Measurements from ENCODE around the gene FGF1. TPM values are rescaled to one million over a fixed set of nuclear protein-coding genes. Genes with fewer than 3 reads are reported as not detected.

FGF1 gene
- total and polyA plus RNA-seq, 2 donors, result 0.99 to 1.6 TPM

- Histone ChIP-seq H3K27ac (ENCODE audit: low read depth in 1 of 2, low read length in 1 of 2) (no peak overlapping the region), H3K27me3 (ENCODE audit: control insufficient read depth in 2 of 2, insufficient read depth in 1 of 2, low read length in 1 of 2) (no peaks in the 10 kb centered on the region), H3K36me3 (ENCODE audit: control insufficient read depth in 2 of 2, insufficient read depth in 2 of 2, low read length in 1 of 2) (no peaks in the 10 kb centered on the region), H3K4me3 (ENCODE audit: low read length in 2 of 2) (no peak overlapping the region), H3K4me1 (ENCODE audit: control insufficient read depth in 2 of 2, insufficient read depth in 2 of 2, low read length in 2 of 2) (peaks cover 0 to 5% of the 10 kb centered on the region in 2 donors), H3K9me3 (ENCODE audit: control insufficient read depth in 2 of 2, insufficient read depth in 1 of 2, low read length in 1 of 2) (no peaks in the 10 kb centered on the region)
- WGBS, result 80% methylated on average over 9 of the region's 9 CpGs
- DNase-seq (ENCODE audit: low read depth in 6 of 9, low spot score in 9 of 9), result no peak
These were observed 12.7 kb upstream of the FGF1 start for GRCh38 chr5:142698447-142699183.

DNA sequence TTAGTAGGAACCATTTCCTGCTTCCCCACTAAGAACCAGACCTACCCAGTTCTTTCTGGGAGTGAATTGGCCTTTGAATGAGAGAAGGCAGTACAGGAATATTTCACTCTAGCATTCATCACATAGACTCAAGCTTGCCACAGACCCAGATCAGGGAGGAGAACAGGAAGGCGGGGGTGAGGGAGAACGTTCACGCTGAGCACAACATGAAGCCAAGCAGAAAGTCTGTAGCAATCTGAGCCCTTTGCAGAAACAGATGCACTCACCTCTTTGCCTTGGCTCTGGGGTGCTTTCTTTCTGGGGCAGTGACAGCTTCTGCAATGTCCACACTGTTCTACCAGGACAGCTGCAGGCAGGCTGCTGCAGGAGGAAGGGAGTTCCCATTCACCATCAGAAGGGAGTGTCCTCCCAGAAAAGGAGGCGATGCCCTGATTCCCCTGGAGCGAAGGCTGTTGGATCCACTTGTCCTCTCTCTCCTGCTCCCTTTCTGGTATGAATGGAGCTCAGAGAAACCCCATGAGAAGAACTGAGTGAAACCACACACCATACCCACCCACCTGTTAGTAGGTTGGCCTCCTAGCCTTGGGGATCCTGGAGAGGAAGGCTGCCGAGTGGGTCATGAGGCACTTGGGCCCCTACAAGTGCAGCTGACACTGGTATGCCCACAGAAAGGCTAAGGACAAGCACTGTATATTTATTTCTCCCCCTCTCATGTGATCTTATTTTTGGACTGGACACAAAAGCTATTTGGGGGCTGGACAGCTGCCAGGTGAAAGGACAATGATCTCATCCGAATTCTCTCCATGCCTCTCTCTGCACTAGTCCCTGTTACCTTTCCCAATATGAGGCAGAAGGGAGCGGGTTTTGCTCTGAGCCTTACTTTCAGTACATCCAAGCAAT lies 11.7 kb upstream of the FGF1 start:
- Histone ChIP-seq H3K27ac (ENCODE audit: low read depth in 1 of 2, low read length in 1 of 2) (no peak overlapping the region), H3K27me3 (ENCODE audit: control insufficient read depth in 2 of 2, insufficient read depth in 1 of 2, low read length in 1 of 2) (no peaks in the 10 kb centered on the region), H3K36me3 (ENCODE audit: control insufficient read depth in 2 of 2, insufficient read depth in 2 of 2, low read length in 1 of 2) (no peaks in the 10 kb centered on the region), H3K4me1 (ENCODE audit: control insufficient read depth in 2 of 2, insufficient read depth in 2 of 2, low read length in 2 of 2) (peaks cover 0 to 5% of the 10 kb centered on the region in 2 donors), H3K4me3 (ENCODE audit: low read length in 2 of 2) (no peak overlapping the region), H3K9me3 (ENCODE audit: control insufficient read depth in 2 of 2, insufficient read depth in 1 of 2, low read length in 1 of 2) (no peaks in the 10 kb centered on the region)
- peak in 2 of 9 donors; percentile 5 to 41 for DNase-seq (ENCODE audit: low read depth in 6 of 9, low spot score in 9 of 9)
- WGBS, result 78% methylated on average over 8 of the region's 8 CpGs

DNA sequence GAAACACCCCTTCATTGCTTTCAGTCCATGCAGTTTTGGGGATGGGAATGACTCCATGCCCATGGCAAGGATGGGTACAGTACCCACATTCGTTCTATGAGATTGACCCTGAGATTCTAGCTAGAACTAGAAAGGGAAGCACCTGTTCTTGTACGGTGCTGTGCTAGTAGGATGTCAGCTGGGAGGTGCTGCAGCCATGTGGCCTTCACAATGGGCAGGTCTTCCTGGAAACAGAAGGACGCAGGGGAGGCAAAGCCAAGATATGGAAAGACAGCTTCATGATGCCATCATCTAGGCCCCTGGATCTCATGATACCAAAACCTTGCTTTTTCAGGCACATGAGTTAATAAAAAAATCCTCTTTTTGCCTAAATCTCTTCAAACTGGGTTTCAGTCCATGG lies 10.5 kb upstream of the FGF1 start:
- H3K4me1 ChIP-seq (ENCODE audit: control insufficient read depth in 2 of 2, insufficient read depth in 2 of 2, low read length in 2 of 2), result peaks cover 0 to 5% of the 10 kb centered on the region in 2 donors
- H3K9me3 ChIP-seq (ENCODE audit: control insufficient read depth in 2 of 2, insufficient read depth in 1 of 2, low read length in 1 of 2), result no peaks in the 10 kb centered on the region
- no peaks in the 10 kb centered on the region for H3K27me3 ChIP-seq (ENCODE audit: control insufficient read depth in 2 of 2, insufficient read depth in 1 of 2, low read length in 1 of 2)
- H3K36me3 ChIP-seq (ENCODE audit: control insufficient read depth in 2 of 2, insufficient read depth in 2 of 2, low read length in 1 of 2), result no peaks in the 10 kb centered on the region
- 77% methylated on average over 3 of the region's 3 CpGs for WGBS
- H3K27ac ChIP-seq (ENCODE audit: low read depth in 1 of 2, low read length in 1 of 2), result no peak overlapping the region
- no peak for DNase-seq (ENCODE audit: low read depth in 6 of 9, low spot score in 9 of 9)
- no peak overlapping the region for H3K4me3 ChIP-seq (ENCODE audit: low read length in 2 of 2)

DNA sequence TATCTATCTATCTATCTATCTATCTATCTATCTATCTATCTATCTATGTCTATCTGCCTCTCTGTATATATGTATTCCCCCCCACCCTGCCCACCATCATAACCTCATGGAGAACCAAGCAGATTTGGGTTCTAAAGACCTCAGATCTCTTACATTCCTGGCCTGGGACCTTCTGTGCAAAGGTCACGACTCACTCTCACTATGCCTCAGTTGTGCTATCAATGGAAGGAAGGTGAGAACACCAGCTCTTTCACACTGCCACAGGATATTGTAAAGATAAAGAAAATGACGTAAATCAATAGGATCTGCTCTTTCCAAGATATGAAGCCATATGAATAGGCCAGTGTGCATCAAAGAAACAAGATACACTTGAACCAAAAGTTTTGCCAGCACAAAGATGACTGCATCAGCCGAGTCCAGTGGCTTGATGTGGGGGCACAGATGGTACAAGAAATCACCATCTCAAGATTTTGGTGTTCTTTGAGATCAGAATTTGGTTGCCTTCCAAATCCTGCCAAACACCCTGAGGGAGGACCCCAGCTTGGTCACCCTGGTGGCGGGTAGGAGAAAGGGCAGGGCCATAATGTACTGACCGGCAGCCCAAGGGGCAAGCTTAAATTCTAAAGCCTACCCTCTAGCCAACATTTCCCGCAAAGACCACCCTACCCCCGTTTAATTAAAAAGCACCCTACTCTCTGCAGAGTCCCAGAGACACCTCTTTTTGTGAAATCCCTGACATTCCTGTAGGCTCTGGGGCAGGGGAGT lies 8.4 kb upstream of the FGF1 start:
- Histone ChIP-seq H3K9me3 (ENCODE audit: control insufficient read depth in 2 of 2, insufficient read depth in 1 of 2, low read length in 1 of 2) (no peaks in the 10 kb centered on the region), H3K4me1 (ENCODE audit: control insufficient read depth in 2 of 2, insufficient read depth in 2 of 2, low read length in 2 of 2) (peaks cover 0 to 5% of the 10 kb centered on the region in 2 donors), H3K27ac (ENCODE audit: low read depth in 1 of 2, low read length in 1 of 2) (no peak overlapping the region), H3K27me3 (ENCODE audit: control insufficient read depth in 2 of 2, insufficient read depth in 1 of 2, low read length in 1 of 2) (no peaks in the 10 kb centered on the region), H3K4me3 (ENCODE audit: low read length in 2 of 2) (no peak overlapping the region), H3K36me3 (ENCODE audit: control insufficient read depth in 2 of 2, insufficient read depth in 2 of 2, low read length in 1 of 2) (no peaks in the 10 kb centered on the region)
- DNase-seq (ENCODE audit: low read depth in 6 of 9, low spot score in 9 of 9), result no peak
- WGBS, result 98% methylated on average over 7 of the region's 7 CpGs

- no peak overlapping the region for H3K27ac ChIP-seq (ENCODE audit: low read depth in 1 of 2, low read length in 1 of 2)
- H3K4me3 ChIP-seq (ENCODE audit: low read length in 2 of 2), result no peak overlapping the region
- no peaks in the 10 kb centered on the region for H3K27me3 ChIP-seq (ENCODE audit: control insufficient read depth in 2 of 2, insufficient read depth in 1 of 2, low read length in 1 of 2)
- no peaks in the 10 kb centered on the region for H3K9me3 ChIP-seq (ENCODE audit: control insufficient read depth in 2 of 2, insufficient read depth in 1 of 2, low read length in 1 of 2)
- no peaks in the 10 kb centered on the region for H3K36me3 ChIP-seq (ENCODE audit: control insufficient read depth in 2 of 2, insufficient read depth in 2 of 2, low read length in 1 of 2)
- 70% methylated on average over 3 of the region's 3 CpGs for WGBS
- no peak for DNase-seq (ENCODE audit: low read depth in 6 of 9, low spot score in 9 of 9)
- H3K4me1 ChIP-seq (ENCODE audit: control insufficient read depth in 2 of 2, insufficient read depth in 2 of 2, low read length in 2 of 2), result no peaks in the 10 kb centered on the region
These were observed 6.5 kb upstream of the FGF1 start for GRCh38 chr5:142692321-142692894.

DNA sequence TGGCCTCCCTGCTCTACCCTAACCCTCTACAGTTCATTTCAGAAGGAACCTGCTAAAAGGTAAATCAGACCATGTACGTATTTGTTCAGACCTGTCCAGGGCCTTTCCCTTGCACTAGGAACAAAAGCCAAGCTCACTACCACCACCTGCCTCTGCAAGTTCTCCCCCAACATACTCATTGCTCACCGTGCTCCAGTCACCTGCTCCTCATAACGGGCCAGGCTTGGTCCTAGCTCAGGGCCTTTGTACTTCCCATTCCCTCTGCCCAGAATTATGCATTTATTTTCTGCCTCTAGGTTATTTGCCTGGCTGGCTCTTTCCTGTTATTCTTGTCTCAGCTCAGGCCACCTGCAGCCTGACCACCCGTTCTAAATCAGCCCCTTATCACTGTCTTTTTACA lies 4.8 kb upstream of the FGF1 start:
- Histone ChIP-seq H3K4me3 (ENCODE audit: low read length in 2 of 2) (no peak overlapping the region), H3K27ac (ENCODE audit: low read depth in 1 of 2, low read length in 1 of 2) (no peak overlapping the region), H3K36me3 (ENCODE audit: control insufficient read depth in 2 of 2, insufficient read depth in 2 of 2, low read length in 1 of 2) (no peaks in the 10 kb centered on the region), H3K27me3 (ENCODE audit: control insufficient read depth in 2 of 2, insufficient read depth in 1 of 2, low read length in 1 of 2) (peaks cover 0 to 6% of the 10 kb centered on the region in 2 donors), H3K4me1 (ENCODE audit: control insufficient read depth in 2 of 2, insufficient read depth in 2 of 2, low read length in 2 of 2) (no peaks in the 10 kb centered on the region), H3K9me3 (ENCODE audit: control insufficient read depth in 2 of 2, insufficient read depth in 1 of 2, low read length in 1 of 2) (no peaks in the 10 kb centered on the region)
- DNase-seq (ENCODE audit: low read depth in 6 of 9, low spot score in 9 of 9), result no peak
- WGBS, result 94% methylated on average over 4 of the region's 4 CpGs

- Histone ChIP-seq H3K27ac (ENCODE audit: low read depth in 1 of 2, low read length in 1 of 2) (no peak overlapping the region), H3K36me3 (ENCODE audit: control insufficient read depth in 2 of 2, insufficient read depth in 2 of 2, low read length in 1 of 2) (no peaks in the 10 kb centered on the region), H3K9me3 (ENCODE audit: control insufficient read depth in 2 of 2, insufficient read depth in 1 of 2, low read length in 1 of 2) (no peaks in the 10 kb centered on the region), H3K4me3 (ENCODE audit: low read length in 2 of 2) (no peak overlapping the region), H3K27me3 (ENCODE audit: control insufficient read depth in 2 of 2, insufficient read depth in 1 of 2, low read length in 1 of 2) (peaks cover 0 to 9% of the 10 kb centered on the region in 2 donors), H3K4me1 (ENCODE audit: control insufficient read depth in 2 of 2, insufficient read depth in 2 of 2, low read length in 2 of 2) (no peaks in the 10 kb centered on the region)
- 93% methylated on average over 5 of the region's 5 CpGs for WGBS
- no peak for DNase-seq (ENCODE audit: low read depth in 6 of 9, low spot score in 9 of 9)
These were observed 3.2 kb upstream of the FGF1 start for GRCh38 chr5:142689081-142689480.

GRCh38 chr5:142688281-142688989 lies 2.5 kb upstream of the FGF1 start:
- H3K36me3 ChIP-seq (ENCODE audit: control insufficient read depth in 2 of 2, insufficient read depth in 2 of 2, low read length in 1 of 2), result no peaks in the 10 kb centered on the region
- no peaks in the 10 kb centered on the region for H3K4me1 ChIP-seq (ENCODE audit: control insufficient read depth in 2 of 2, insufficient read depth in 2 of 2, low read length in 2 of 2)
- WGBS, result 95% methylated on average over 7 of the region's 7 CpGs
- H3K27me3 ChIP-seq (ENCODE audit: control insufficient read depth in 2 of 2, insufficient read depth in 1 of 2, low read length in 1 of 2), result peaks cover 0 to 9% of the 10 kb centered on the region in 2 donors
- no peak overlapping the region for H3K4me3 ChIP-seq (ENCODE audit: low read length in 2 of 2)
- H3K27ac ChIP-seq (ENCODE audit: low read depth in 1 of 2, low read length in 1 of 2), result no peak overlapping the region
- H3K9me3 ChIP-seq (ENCODE audit: control insufficient read depth in 2 of 2, insufficient read depth in 1 of 2, low read length in 1 of 2), result no peaks in the 10 kb centered on the region
- DNase-seq (ENCODE audit: low read depth in 6 of 9, low spot score in 9 of 9), result no peak
